K562 (cell line): ENCODE measurements around the gene CEP295NL. TPM values are rescaled to one million over a fixed set of nuclear protein-coding genes. Genes with fewer than 3 reads are reported as not detected.

Experiments
- KLF10 ChIP-seq: fragments of 250-450 bp; sonication (Bioruptor Pico); IDR thresholded peaks from 2 replicates; pipeline ENCODE4 v1.6.1; 2021; ENCODE audit warnings: matching md5 sums
- NELFE ChIP-seq: IDR thresholded peaks from 2 replicates; pipeline ENCODE4 v1.6.1; 2011; ENCODE audit warnings: mild to moderate bottlenecking; ENCODE audit not compliant: insufficient read depth, insufficient read length
- SMARCA5 ChIP-seq: fragments of 450-650 bp; IDR thresholded peaks from 2 replicates; pipeline ENCODE4 v1.6.1; 2016
- TSC22D4 ChIP-seq: fragments of 450-650 bp; IDR thresholded peaks from 2 replicates; pipeline ENCODE4 v1.6.1; 2016; ENCODE audit warnings: missing genetic modification characterization, missing biosample characterization, control low read depth
- XRCC4 ChIP-seq: IDR thresholded peaks from one replicate; pipeline ENCODE4 v1.6.1; 2011; ENCODE audit not compliant: insufficient read depth, insufficient read length; ENCODE audit errors: extremely low read depth
- YY1 ChIP-seq, 3 experiments: IDR thresholded peaks; 2 replicates each; pipeline ENCODE4 v1.6.1; 2011; ENCODE audit warnings: low read length in 2 of 3, mild to moderate bottlenecking in 2 of 3, moderate library complexity in 2 of 3, borderline replicate concordance in 1 of 3, control low read depth in 1 of 3, low read depth in 1 of 3; ENCODE audit not compliant: insufficient read depth in 3 of 3, insufficient replicate concordance in 2 of 3, control insufficient read depth in 1 of 3, insufficient read length in 1 of 3; ENCODE audit errors: extremely low read depth in 1 of 3
- ZBTB34 ChIP-seq: fragments of 250-450 bp; sonication (Bioruptor Pico); IDR thresholded peaks from 2 replicates; pipeline ENCODE4 v1.8.0; 2021; ENCODE audit warnings: mild to moderate bottlenecking, moderate library complexity
- ZNF146 ChIP-seq: IDR thresholded peaks from one replicate; pipeline ENCODE4 v1.6.1; 2018; ENCODE audit warnings: missing compliant biosample characterization; ENCODE audit not compliant: unreplicated experiment
- ZNF197 ChIP-seq: fragments of 200-800 bp; sonication (Bioruptor generic); IDR thresholded peaks from 2 replicates; pipeline ENCODE4 v1.6.1; 2016; ENCODE audit warnings: low read depth, missing genetic modification characterization, missing compliant biosample characterization
- ZNF609 ChIP-seq: sonication (generic); formaldehyde crosslinking; IDR thresholded peaks from 2 replicates; pipeline ENCODE4 v1.8.1; 2023; ENCODE audit warnings: missing genetic modification reagents, mild to moderate bottlenecking, borderline replicate concordance
- ZNF766 ChIP-seq: fragments of 200-800 bp; sonication (Bioruptor generic); conservative IDR thresholded peaks from 2 replicates; pipeline ENCODE4 v1.6.1; 2016; ENCODE audit warnings: missing genetic modification characterization, missing compliant biosample characterization
- polyA plus RNA-seq, 8 experiments: library from polyadenylated mRNA; depleted of rRNA in 4 of 8; stranded (reverse) in 5 of 8; unstranded in 3 of 8; fragments of >200 nt; fragmentation: Nextera tagmentation in 2 of 8; fragmentation: Illumina TruSeq in 1 of 8; extraction: Ambion mirVana in 2 of 8; extraction: Trizol in 1 of 8; gene quantifications; 2 replicates each; pipeline versions ENCODE4 v1.2.1 to v1.2.3, GENCODE V29; 2011 to 2014; ENCODE audit warnings: inconsistent platforms in 1 of 8, missing spikeins in 1 of 8
- total RNA-seq, 7 experiments: library from RNA; depleted of rRNA in 6 of 7; stranded (reverse); fragments of >200 nt in 6 of 7; fragmentation: Illumina TruSeq in 2 of 7; extraction: Trizol in 2 of 7; gene quantifications; 2 replicates each; pipeline versions ENCODE4 v1.2.1 to v1.2.3, GENCODE V29; 2011 to 2021; ENCODE audit warnings: low replicate concordance in 1 of 7
- TF ChIP-seq, protein P1 (sequence below): fragments of 250-450 bp; sonication (Bioruptor Pico); IDR thresholded peaks from 2 replicates; pipeline ENCODE4 v1.5.0; 2021; ENCODE audit warnings: mild to moderate bottlenecking, borderline replicate concordance
- TF ChIP-seq, protein P2 (sequence below), 3 experiments: fragments of 200-800 bp in 1 of 3; sonication (Bioruptor generic) in 1 of 3; sonication (generic) in 1 of 3; formaldehyde crosslinking in 1 of 3; IDR thresholded peaks; 2 replicates each; pipeline versions ENCODE4 v1.6.1 to v1.8.0; 2016 to 2022; ENCODE audit warnings: mild to moderate bottlenecking in 2 of 3, missing compliant biosample characterization in 2 of 3, missing genetic modification characterization in 2 of 3, missing genetic modification reagents in 1 of 3

CEP295NL gene
- total and polyA plus RNA-seq, 9 of the 15 experiments (the other 6 are each of a cell fraction or from before 2014, with no cell fraction given): not detected

DNA sequence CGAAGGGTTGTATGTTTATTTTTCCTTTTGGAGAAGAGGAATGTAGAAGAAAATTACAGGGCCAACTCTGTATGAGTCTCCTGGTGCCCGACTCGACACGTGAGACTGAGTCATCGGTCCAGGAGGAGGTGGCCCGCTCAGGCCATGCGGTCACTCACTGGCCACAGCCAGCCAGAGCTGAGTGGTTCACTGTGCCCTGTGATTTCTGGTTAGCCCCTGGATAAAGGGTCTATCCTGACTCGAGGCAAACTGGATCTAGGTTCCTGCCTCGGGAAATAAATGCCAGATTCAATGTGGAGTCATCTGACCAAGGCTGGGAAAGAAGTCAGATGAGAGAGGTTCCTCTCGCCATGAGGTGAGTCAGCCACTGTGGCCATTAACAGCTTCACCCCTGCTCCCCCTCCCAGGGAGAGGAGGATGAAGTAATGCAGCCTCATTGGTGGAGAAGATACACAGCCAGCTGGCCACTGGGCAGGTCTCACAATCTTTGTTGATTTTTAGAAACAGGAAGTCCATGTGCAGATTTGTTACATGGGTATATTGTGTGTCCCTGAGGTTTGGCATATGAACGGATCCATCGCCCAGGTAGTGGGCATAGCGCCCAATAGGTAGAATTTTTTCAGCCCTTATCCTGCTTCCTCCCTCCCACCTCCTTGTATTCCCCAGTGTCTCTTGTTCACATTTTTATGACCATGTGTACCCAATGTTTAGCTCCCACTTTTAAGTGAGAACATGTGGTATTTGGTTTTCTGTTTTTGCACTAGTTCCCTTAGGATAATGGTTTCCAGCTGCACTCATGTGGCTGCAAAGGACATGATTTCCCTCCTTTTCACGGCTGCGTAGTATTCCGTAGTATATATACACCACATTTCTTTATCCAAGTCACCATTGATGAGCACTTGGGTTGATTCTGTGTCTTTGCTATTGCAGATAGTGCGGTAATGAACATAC is 40.7 kb downstream of the CEP295NL start (continued):
- TF ChIP-seq, protein P1, sequence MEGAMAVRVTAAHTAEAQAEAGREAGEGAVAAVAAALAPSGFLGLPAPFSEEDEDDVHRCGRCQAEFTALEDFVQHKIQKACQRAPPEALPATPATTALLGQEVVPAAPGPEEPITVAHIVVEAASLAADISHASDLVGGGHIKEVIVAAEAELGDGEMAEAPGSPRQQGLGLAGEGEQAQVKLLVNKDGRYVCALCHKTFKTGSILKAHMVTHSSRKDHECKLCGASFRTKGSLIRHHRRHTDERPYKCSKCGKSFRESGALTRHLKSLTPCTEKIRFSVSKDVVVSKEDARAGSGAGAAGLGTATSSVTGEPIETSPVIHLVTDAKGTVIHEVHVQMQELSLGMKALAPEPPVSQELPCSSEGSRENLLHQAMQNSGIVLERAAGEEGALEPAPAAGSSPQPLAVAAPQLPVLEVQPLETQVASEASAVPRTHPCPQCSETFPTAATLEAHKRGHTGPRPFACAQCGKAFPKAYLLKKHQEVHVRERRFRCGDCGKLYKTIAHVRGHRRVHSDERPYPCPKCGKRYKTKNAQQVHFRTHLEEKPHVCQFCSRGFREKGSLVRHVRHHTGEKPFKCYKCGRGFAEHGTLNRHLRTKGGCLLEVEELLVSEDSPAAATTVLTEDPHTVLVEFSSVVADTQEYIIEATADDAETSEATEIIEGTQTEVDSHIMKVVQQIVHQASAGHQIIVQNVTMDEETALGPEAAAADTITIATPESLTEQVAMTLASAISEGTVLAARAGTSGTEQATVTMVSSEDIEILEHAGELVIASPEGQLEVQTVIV: no peak
- TF ChIP-seq KLF10 (CRISPR knock-in tag) (no peak), ZNF766 (CRISPR knock-in tag) (no peak), ZNF197 (CRISPR knock-in tag) (peak; percentile 59), ZNF146 (peak; percentile 100), SMARCA5 (peak; percentile 85), NELFE (no peak), ZBTB34 (CRISPR knock-in tag) (no peak), TSC22D4 (no peak), XRCC4 (no peak), ZNF609 (CRISPR knock-in tag) (no peak), YY1 (IDR thresholded peaks at IDR 0.05; ENCODE audit: borderline replicate concordance in 1 of 3, control insufficient read depth in 1 of 3, extremely low read depth in 1 of 3, insufficient read depth in 3 of 3, insufficient read length in 1 of 3, insufficient replicate concordance in 2 of 3, low read depth in 1 of 3, low read length in 2 of 3) (peak in 2 of 3 experiments; percentile 34 to 83)
- TF ChIP-seq, protein P2, sequence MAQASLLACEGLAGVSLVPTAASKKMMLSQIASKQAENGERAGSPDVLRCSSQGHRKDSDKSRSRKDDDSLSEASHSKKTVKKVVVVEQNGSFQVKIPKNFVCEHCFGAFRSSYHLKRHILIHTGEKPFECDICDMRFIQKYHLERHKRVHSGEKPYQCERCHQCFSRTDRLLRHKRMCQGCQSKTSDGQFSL (CRISPR knock-in tag; IDR thresholded peaks at IDR 0.05): no peak
- TF ChIP-seq, protein P2 (tag; IDR thresholded peaks at IDR 0.05): no peak
